ENCODE results near the gene LSM5. TPM values are rescaled to one million over a fixed set of nuclear protein-coding genes. Genes with fewer than 3 reads are reported as not detected.

Gene LSM5
- total RNA-seq, 1 experiment from 2014 or later: 100.0 TPM

GRCh38 chr7:32536585-32536984 is 46.4 kb upstream of the LSM5 start:
- no TSS peak for BruUV-seq (replicated peaks)
- CTCF ChIA-PET: no interaction called here
- Mint-ChIP-seq H3K4me1 (ENCODE audit: low read depth, unreplicated experiment) (no peaks in the 10 kb centered on the region), H3K4me3 (ENCODE audit: unreplicated experiment) (no peak overlapping the region), H3K9me3 (ENCODE audit: unreplicated experiment) (no peaks in the 10 kb centered on the region), H3K27ac (ENCODE audit: unreplicated experiment) (no peak overlapping the region), H3K27me3 (ENCODE audit: insufficient read depth, unreplicated experiment) (no peaks in the 10 kb centered on the region), H3K36me3 (ENCODE audit: insufficient read depth, unreplicated experiment) (peaks cover 5% of the 10 kb centered on the region)
- POLR2A ChIA-PET: no interaction called here
- no peak for DNase-seq
- H3K27me3 ChIP-seq (replicated peaks; ENCODE audit: control insufficient read depth, insufficient read depth, low read length): no peaks in the 10 kb centered on the region
- intact Hi-C loops (cut with micrococcal nuclease; ENCODE audit: unreplicated experiment): no loop called here
- H3K4me3 ChIP-seq (ENCODE audit: low read depth, low read length): no peak overlapping the region
- H3K36me3 ChIP-seq (ENCODE audit: control insufficient read depth, insufficient read depth, low read length): peaks cover 3% of the 10 kb centered on the region; the same call in 1 of the 2 replicates
- no peaks in the 10 kb centered on the region for H3K9me3 ChIP-seq
- H3K4me1 ChIP-seq: no peaks in the 10 kb centered on the region
- no peak for TF ChIP-seq CTCF (IDR thresholded peaks at IDR 0.05; ENCODE audit: insufficient read depth in 1 of 2, low read depth in 1 of 2, low read length in 1 of 2, severe bottlenecking in 1 of 2, unreplicated experiment in 1 of 2)

GRCh38 chr7:32536016-32536415 is 45.8 kb upstream of the LSM5 start:
- intact Hi-C loops (cut with micrococcal nuclease; ENCODE audit: unreplicated experiment): no loop called here
- DNase-seq: no peak
- H3K4me3 Mint-ChIP-seq (ENCODE audit: unreplicated experiment): no peak overlapping the region
- H3K4me1 Mint-ChIP-seq (ENCODE audit: low read depth, unreplicated experiment): no peaks in the 10 kb centered on the region
- BruUV-seq (replicated peaks): no TSS peak
- CTCF ChIA-PET: interaction anchor here (0.6 kb wide), 1 partner anchor 40 kb away, joined by 3 read pairs; the partner anchor contains the start of gene AVL9
- POLR2A ChIA-PET: no interaction called here
- H3K9me3 Mint-ChIP-seq (ENCODE audit: unreplicated experiment): no peaks in the 10 kb centered on the region
- Histone ChIP-seq H3K27me3 (replicated peaks; ENCODE audit: control insufficient read depth, insufficient read depth, low read length) (no peaks in the 10 kb centered on the region), H3K9me3 (no peaks in the 10 kb centered on the region), H3K36me3 (ENCODE audit: control insufficient read depth, insufficient read depth, low read length) (peaks cover 3% of the 10 kb centered on the region; the same call in 1 of the 2 replicates), H3K4me1 (no peaks in the 10 kb centered on the region), H3K4me3 (ENCODE audit: low read depth, low read length) (no peak overlapping the region)
- H3K27ac Mint-ChIP-seq (ENCODE audit: unreplicated experiment): no peak overlapping the region
- peaks cover 5% of the 10 kb centered on the region for H3K36me3 Mint-ChIP-seq (ENCODE audit: insufficient read depth, unreplicated experiment)
- no peak for TF ChIP-seq CTCF (IDR thresholded peaks at IDR 0.05; ENCODE audit: insufficient read depth in 1 of 2, low read depth in 1 of 2, low read length in 1 of 2, severe bottlenecking in 1 of 2, unreplicated experiment in 1 of 2)
- H3K27me3 Mint-ChIP-seq (ENCODE audit: insufficient read depth, unreplicated experiment): no peaks in the 10 kb centered on the region

GRCh38 chr7:32535162-32535702 is 45.1 kb upstream of the LSM5 start:
- CTCF ChIA-PET: interaction anchor here (0.6 kb wide), 1 partner anchor 40 kb away, joined by 3 read pairs; the partner anchor contains the start of gene AVL9
- no peak for TF ChIP-seq CTCF (IDR thresholded peaks at IDR 0.05; ENCODE audit: insufficient read depth in 1 of 2, low read depth in 1 of 2, low read length in 1 of 2, severe bottlenecking in 1 of 2, unreplicated experiment in 1 of 2)
- H3K4me1 Mint-ChIP-seq (ENCODE audit: low read depth, unreplicated experiment): no peaks in the 10 kb centered on the region
- no peak for DNase-seq
- peaks cover 3% of the 10 kb centered on the region for H3K36me3 Mint-ChIP-seq (ENCODE audit: insufficient read depth, unreplicated experiment)
- no peaks in the 10 kb centered on the region for H3K27me3 Mint-ChIP-seq (ENCODE audit: insufficient read depth, unreplicated experiment)
- intact Hi-C loops (cut with micrococcal nuclease; ENCODE audit: unreplicated experiment): no loop called here
- POLR2A ChIA-PET: no interaction called here
- no TSS peak for BruUV-seq (replicated peaks)
- Histone ChIP-seq H3K27me3 (replicated peaks; ENCODE audit: control insufficient read depth, insufficient read depth, low read length) (no peaks in the 10 kb centered on the region), H3K9me3 (no peaks in the 10 kb centered on the region), H3K4me1 (no peaks in the 10 kb centered on the region), H3K36me3 (ENCODE audit: control insufficient read depth, insufficient read depth, low read length) (peaks cover 3% of the 10 kb centered on the region; the same call in 1 of the 2 replicates), H3K4me3 (ENCODE audit: low read depth, low read length) (no peak overlapping the region)
- no peaks in the 10 kb centered on the region for H3K9me3 Mint-ChIP-seq (ENCODE audit: unreplicated experiment)
- H3K4me3 Mint-ChIP-seq (ENCODE audit: unreplicated experiment): no peak overlapping the region
- no peak overlapping the region for H3K27ac Mint-ChIP-seq (ENCODE audit: unreplicated experiment)
